HepG2 (cell line): ENCODE results near the gene TBX6. TPM values are rescaled to one million over a fixed set of nuclear protein-coding genes. Genes with fewer than 3 reads are reported as not detected.
A peak's percentile ranks its signal among the peaks of the same experiment; 100 is the strongest.

Experiments
- ATF7-NPFF ChIP-seq: sonication (generic); formaldehyde crosslinking; IDR thresholded peaks from 2 replicates; pipeline ENCODE4 v1.8.1; 2023; ENCODE audit warnings: mild to moderate bottlenecking, low read depth, missing genetic modification reagents, moderate library complexity
- ATRX ChIP-seq: sonication (generic); formaldehyde crosslinking; IDR thresholded peaks from 2 replicates; pipeline ENCODE4 v1.4.0; 2020; ENCODE audit warnings: missing genetic modification reagents, borderline replicate concordance
- FOSL2 ChIP-seq: sonication (generic); formaldehyde crosslinking; IDR thresholded peaks from 2 replicates; pipeline ENCODE4 v1.4.0; 2020; ENCODE audit warnings: missing genetic modification reagents
- HOXA5 ChIP-seq: sonication (generic); formaldehyde crosslinking; IDR thresholded peaks from 2 replicates; pipeline ENCODE4 v1.4.0; 2020; ENCODE audit warnings: missing genetic modification reagents
- KMT2B ChIP-seq: IDR thresholded peaks from 2 replicates; pipeline ENCODE4 v1.6.1; 2016; ENCODE audit warnings: missing genetic modification reagents, missing compliant biosample characterization
- NFIC ChIP-seq: IDR thresholded peaks from 2 replicates; pipeline ENCODE4 v1.6.1; 2012; ENCODE audit warnings: mild to moderate bottlenecking, low read length, inconsistent platforms
- REXO4 ChIP-seq: sonication (generic); formaldehyde crosslinking; IDR thresholded peaks from 2 replicates; pipeline ENCODE4 v1.8.0; 2022; ENCODE audit warnings: missing genetic modification reagents, mild to moderate bottlenecking, borderline replicate concordance
- SRF ChIP-seq: IDR thresholded peaks from 2 replicates; pipeline ENCODE4 v1.6.1; 2011; ENCODE audit warnings: mild to moderate bottlenecking, low read depth, low read length, moderate library complexity
- TCF7 ChIP-seq: sonication (generic); IDR thresholded peaks from 2 replicates; pipeline ENCODE4 v1.6.1; 2016; ENCODE audit warnings: antibody characterized with exemption, low read depth
- ZNF446 ChIP-seq: sonication (generic); formaldehyde crosslinking; IDR thresholded peaks from 2 replicates; pipeline ENCODE4 v1.5.0; 2020; ENCODE audit warnings: mild to moderate bottlenecking, missing genetic modification reagents
- ZNF569 ChIP-seq: sonication (generic); formaldehyde crosslinking; IDR thresholded peaks from 2 replicates; pipeline ENCODE4 v1.5.0; 2020; ENCODE audit warnings: mild to moderate bottlenecking, missing genetic modification reagents, moderate library complexity, borderline replicate concordance
- ZNF652 ChIP-seq: IDR thresholded peaks from 2 replicates; pipeline ENCODE4 v1.6.1; 2016; ENCODE audit warnings: low read depth, borderline replicate concordance
- ZNF670 ChIP-seq: sonication (generic); formaldehyde crosslinking; IDR thresholded peaks from 2 replicates; pipeline ENCODE4 v1.8.0; 2022; ENCODE audit warnings: mild to moderate bottlenecking, missing genetic modification reagents, borderline replicate concordance
- ZNF776 ChIP-seq: sonication (generic); formaldehyde crosslinking; IDR thresholded peaks from 2 replicates; pipeline ENCODE4 v1.4.0; 2020; ENCODE audit warnings: mild to moderate bottlenecking, missing genetic modification reagents
- ZSCAN22 ChIP-seq: sonication (generic); formaldehyde crosslinking; IDR thresholded peaks from 2 replicates; pipeline ENCODE4 v1.4.0; 2020; ENCODE audit warnings: mild to moderate bottlenecking, missing genetic modification reagents
- ZSCAN30 ChIP-seq: sonication (generic); formaldehyde crosslinking; IDR thresholded peaks from 2 replicates; pipeline ENCODE4 v1.5.0; 2020; ENCODE audit warnings: mild to moderate bottlenecking, missing genetic modification reagents
- polyA plus RNA-seq, 8 experiments: library from polyadenylated mRNA; depleted of rRNA in 3 of 8; stranded (reverse) in 7 of 8; unstranded in 1 of 8; fragments of >200 nt; fragmentation: Illumina TruSeq in 4 of 8; extraction: Trizol in 4 of 8; gene quantifications; 2 replicates each; pipeline versions ENCODE4 v1.2.1 to v1.2.3, GENCODE V29; 2011 to 2016; ENCODE audit warnings: low read depth in 4 of 8, missing spikeins in 1 of 8, mixed read lengths in 1 of 8; ENCODE audit not compliant: insufficient read depth in 1 of 8
- total RNA-seq, 5 experiments: library from RNA; depleted of rRNA; stranded (reverse); fragments of >200 nt; fragmentation: Illumina TruSeq; extraction: Trizol; gene quantifications; 2 replicates each; pipeline ENCODE4 v1.2.3, GENCODE V29; 2016; ENCODE audit warnings: low read depth in 1 of 5
- TF ChIP-seq, protein P1 (sequence below): fragments of 450-650 bp; IDR thresholded peaks from 2 replicates; pipeline ENCODE4 v1.6.1; 2016
- TF ChIP-seq, protein P2 (sequence below): sonication (generic); formaldehyde crosslinking; IDR thresholded peaks from 2 replicates; pipeline ENCODE4 v1.5.1; 2020; ENCODE audit warnings: missing genetic modification reagents, mild to moderate bottlenecking, borderline replicate concordance
- TF ChIP-seq, protein P3 (sequence below): sonication (generic); formaldehyde crosslinking; IDR thresholded peaks from 2 replicates; pipeline ENCODE4 v1.4.0; 2020; ENCODE audit warnings: missing genetic modification reagents, low read depth, mild to moderate bottlenecking, borderline replicate concordance
- TF ChIP-seq, protein P4 (sequence below): sonication (generic); formaldehyde crosslinking; IDR thresholded peaks from 2 replicates; pipeline ENCODE4 v1.8.1; 2022; ENCODE audit warnings: low read depth, mild to moderate bottlenecking, missing genetic modification reagents
- TF ChIP-seq, protein P5 (sequence below): sonication (generic); formaldehyde crosslinking; IDR thresholded peaks from 2 replicates; pipeline ENCODE4 v1.4.0; 2020; ENCODE audit warnings: missing genetic modification reagents

The TBX6 gene
- total and polyA plus RNA-seq, 2 of the 13 experiments (the other 11 are each of a cell fraction or from before 2014, with no cell fraction given): 0.24 to 0.42 TPM

GRCh38 chr16:30092373-30093010 lies 768 bp upstream of the TBX6 start (continued):
- peak; percentile 47; the same call in 1 of the 2 replicates for TF ChIP-seq FOSL2
- TF ChIP-seq ZNF670 (CRISPR knock-in tag): no peak
- peak; percentile 25 for TF ChIP-seq KMT2B (CRISPR knock-in tag)
- TF ChIP-seq REXO4 (CRISPR knock-in tag): no peak
- TF ChIP-seq, protein P1, sequence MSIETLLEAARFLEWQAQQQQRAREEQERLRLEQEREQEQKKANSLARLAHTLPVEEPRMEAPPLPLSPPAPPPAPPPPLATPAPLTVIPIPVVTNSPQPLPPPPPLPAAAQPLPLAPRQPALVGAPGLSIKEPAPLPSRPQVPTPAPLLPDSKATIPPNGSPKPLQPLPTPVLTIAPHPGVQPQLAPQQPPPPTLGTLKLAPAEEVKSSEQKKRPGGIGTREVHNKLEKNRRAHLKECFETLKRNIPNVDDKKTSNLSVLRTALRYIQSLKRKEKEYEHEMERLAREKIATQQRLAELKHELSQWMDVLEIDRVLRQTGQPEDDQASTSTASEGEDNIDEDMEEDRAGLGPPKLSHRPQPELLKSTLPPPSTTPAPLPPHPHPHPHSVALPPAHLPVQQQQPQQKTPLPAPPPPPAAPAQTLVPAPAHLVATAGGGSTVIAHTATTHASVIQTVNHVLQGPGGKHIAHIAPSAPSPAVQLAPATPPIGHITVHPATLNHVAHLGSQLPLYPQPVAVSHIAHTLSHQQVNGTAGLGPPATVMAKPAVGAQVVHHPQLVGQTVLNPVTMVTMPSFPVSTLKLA: peak; percentile 65
- TF ChIP-seq, protein P2, sequence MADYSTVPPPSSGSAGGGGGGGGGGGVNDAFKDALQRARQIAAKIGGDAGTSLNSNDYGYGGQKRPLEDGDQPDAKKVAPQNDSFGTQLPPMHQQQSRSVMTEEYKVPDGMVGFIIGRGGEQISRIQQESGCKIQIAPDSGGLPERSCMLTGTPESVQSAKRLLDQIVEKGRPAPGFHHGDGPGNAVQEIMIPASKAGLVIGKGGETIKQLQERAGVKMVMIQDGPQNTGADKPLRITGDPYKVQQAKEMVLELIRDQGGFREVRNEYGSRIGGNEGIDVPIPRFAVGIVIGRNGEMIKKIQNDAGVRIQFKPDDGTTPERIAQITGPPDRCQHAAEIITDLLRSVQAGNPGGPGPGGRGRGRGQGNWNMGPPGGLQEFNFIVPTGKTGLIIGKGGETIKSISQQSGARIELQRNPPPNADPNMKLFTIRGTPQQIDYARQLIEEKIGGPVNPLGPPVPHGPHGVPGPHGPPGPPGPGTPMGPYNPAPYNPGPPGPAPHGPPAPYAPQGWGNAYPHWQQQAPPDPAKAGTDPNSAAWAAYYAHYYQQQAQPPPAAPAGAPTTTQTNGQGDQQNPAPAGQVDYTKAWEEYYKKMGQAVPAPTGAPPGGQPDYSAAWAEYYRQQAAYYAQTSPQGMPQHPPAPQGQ (CRISPR knock-in tag): no peak
- peak; percentile 19; the same call in 1 of the 2 replicates for TF ChIP-seq HOXA5 (CRISPR knock-in tag)
- peak; percentile 72 for TF ChIP-seq TCF7
- peak; percentile 62; the same call in 1 of the 2 replicates for TF ChIP-seq ATF7-NPFF (CRISPR knock-in tag)
- TF ChIP-seq, protein P3, sequence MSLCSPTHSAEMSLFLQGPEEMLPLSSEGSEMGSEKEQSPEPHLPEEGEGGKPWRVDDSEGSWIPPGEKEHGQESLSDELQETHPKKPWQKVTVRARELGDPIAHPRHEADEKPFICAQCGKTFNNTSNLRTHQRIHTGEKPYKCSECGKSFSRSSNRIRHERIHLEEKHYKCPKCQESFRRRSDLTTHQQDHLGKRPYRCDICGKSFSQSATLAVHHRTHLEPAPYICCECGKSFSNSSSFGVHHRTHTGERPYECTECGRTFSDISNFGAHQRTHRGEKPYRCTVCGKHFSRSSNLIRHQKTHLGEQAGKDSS (CRISPR knock-in tag): peak; percentile 91; the same call in 1 of the 2 replicates
- no peak for TF ChIP-seq ATRX (CRISPR knock-in tag)
- peak; percentile 37; the same call in 1 of the 2 replicates for TF ChIP-seq ZSCAN22 (CRISPR knock-in tag)
- TF ChIP-seq SRF: no peak
- no peak; the same call in 1 of the 2 replicates for TF ChIP-seq ZNF569 (CRISPR knock-in tag)
- TF ChIP-seq, protein P4, sequence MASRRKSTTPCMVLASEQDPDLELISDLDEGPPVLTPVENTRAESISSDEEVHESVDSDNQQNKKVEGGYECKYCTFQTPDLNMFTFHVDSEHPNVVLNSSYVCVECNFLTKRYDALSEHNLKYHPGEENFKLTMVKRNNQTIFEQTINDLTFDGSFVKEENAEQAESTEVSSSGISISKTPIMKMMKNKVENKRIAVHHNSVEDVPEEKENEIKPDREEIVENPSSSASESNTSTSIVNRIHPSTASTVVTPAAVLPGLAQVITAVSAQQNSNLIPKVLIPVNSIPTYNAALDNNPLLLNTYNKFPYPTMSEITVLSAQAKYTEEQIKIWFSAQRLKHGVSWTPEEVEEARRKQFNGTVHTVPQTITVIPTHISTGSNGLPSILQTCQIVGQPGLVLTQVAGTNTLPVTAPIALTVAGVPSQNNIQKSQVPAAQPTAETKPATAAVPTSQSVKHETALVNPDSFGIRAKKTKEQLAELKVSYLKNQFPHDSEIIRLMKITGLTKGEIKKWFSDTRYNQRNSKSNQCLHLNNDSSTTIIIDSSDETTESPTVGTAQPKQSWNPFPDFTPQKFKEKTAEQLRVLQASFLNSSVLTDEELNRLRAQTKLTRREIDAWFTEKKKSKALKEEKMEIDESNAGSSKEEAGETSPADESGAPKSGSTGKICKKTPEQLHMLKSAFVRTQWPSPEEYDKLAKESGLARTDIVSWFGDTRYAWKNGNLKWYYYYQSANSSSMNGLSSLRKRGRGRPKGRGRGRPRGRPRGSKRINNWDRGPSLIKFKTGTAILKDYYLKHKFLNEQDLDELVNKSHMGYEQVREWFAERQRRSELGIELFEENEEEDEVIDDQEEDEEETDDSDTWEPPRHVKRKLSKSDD (CRISPR knock-in tag): 0 out of 2 replicates have a peak, but pooled peaks have one; percentile 14
- no peak for TF ChIP-seq ZNF446 (CRISPR knock-in tag)
- TF ChIP-seq ZNF652 (CRISPR knock-in tag): peak; percentile 98
- TF ChIP-seq ZNF776 (CRISPR knock-in tag): peak; percentile 84; the same call in 1 of the 2 replicates
- TF ChIP-seq, protein P5, sequence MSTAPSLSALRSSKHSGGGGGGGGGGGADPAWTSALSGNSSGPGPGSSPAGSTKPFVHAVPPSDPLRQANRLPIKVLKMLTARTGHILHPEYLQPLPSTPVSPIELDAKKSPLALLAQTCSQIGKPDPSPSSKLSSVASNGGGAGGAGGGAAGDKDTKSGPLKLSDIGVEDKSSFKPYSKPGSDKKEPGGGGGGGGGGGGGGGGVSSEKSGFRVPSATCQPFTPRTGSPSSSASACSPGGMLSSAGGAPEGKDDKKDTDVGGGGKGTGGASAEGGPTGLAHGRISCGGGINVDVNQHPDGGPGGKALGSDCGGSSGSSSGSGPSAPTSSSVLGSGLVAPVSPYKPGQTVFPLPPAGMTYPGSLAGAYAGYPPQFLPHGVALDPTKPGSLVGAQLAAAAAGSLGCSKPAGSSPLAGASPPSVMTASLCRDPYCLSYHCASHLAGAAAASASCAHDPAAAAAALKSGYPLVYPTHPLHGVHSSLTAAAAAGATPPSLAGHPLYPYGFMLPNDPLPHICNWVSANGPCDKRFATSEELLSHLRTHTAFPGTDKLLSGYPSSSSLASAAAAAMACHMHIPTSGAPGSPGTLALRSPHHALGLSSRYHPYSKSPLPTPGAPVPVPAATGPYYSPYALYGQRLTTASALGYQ (CRISPR knock-in tag): peak; percentile 76; the same call in 1 of the 2 replicates
- TF ChIP-seq ZSCAN30 (CRISPR knock-in tag): no peak
- no peak for TF ChIP-seq NFIC
